ENCODE data around the gene DRC3.
"Not testable (repeated sequence)": the region's sequence is repeated elsewhere in the genome, so short reads cannot be mapped to it uniquely, and the experiment has no call there.

Gene DRC3

DNA sequence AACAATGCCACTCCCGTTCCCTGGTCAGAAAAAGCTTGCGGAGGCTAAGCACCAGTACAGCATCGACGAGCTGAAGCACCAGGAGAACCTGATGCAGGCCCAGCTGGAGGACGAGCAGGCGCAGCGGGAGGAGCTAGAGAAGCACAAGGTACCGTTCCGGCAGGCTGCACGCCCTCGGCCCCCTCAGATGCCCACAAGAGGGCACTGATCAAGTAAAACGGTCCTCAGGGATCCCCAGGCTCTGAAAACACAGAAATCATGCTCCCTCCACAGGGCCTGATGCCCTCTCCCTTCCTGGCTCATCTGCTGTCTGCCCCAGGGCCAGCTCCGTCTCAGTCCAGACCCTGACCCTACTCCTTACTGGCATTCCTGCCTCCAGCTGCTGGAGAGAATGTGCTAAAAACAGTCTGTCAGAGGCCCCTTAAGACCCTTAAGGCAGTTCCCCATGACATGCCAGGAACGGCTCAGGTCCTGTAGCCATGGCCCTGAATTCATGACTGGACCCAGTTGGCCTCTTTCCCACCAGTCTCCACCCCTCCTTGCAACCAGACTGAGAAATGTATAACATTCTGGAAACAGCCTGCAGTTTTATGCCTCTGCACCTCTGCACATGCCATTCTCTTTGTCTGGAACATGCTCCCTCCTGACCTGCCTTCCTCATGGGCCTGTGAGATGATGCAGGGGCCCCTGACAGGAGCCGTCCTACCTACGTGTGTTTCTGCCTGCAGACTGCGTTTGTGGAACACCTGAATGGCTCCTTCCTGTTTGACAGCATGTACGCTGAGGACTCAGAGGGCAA lies 21.8 kb downstream of the DRC3 start:
- no peak for DNase-seq

DNA sequence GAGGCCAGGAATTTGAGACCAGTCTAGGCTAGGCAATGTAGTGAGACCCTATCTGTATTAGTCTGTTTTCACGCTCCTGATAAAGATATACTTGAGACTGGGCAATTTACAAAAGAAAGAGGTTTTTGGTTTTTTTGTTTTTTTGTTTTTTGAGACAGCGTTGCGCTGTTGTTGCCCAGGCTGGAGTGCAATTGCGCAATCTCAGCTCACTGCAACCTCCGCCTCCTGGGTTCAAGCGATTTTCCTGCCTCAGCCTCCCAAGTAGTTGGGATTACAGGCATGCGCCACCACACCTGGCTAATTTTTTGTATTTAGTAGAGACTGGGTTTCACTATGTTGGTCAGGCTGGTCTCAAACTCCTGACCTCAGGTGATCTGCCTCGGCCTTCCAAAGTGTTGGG lies 23.2 kb downstream of the DRC3 start:
- DNase-seq = not testable (repeated sequence)

DNA sequence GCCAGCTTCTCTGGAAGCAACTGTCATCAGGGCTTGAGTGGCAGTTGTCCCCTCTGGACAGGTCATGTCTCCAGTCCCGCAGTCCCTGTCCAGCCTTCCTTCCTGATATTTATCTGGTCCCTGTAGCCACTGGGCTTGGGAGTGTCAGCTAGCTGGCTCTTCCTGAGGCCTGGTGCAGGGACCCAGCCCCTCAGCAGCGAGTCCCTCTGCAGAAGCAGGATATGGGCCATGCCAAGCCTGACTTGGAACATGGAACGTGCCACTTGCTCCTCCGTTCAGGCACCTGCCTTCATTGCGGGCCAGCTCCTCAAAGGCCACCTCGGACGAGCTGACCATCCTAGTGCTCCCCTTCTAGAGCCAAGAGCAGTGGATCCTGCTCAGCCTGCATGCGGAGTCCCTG lies 26.3 kb downstream of the DRC3 start:
- DNase-seq = no peak

GRCh38 chr17:17999364-18000029 lies 26.8 kb downstream of the DRC3 start:
- no peak for DNase-seq

DNA sequence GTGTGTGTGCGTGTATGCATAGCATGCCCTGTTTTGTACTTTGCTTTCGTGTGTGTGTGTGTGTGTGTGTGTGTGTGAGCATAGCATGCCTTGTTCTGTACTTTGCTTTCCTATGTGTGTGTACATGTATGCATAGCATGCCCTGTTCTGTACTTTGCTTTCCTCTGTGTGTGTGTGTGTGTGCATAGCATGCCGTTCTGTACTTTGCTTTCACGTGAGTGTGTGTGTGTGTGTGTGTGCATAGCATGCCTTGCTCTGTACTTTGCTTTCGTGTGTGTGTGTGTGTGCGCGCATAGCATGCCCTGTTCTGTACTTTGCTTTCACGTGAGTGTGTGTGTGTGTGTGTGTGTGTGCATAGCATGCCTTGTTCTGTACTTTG lies 27.4 kb downstream of the DRC3 start:
- no peak for DNase-seq

GRCh38 chr17:18002171-18002570 lies 29.5 kb downstream of the DRC3 start:
- DNase-seq = no peak

- no peak for DNase-seq
Observed at GRCh38 chr17:18004345-18004744, 31.7 kb downstream of the DRC3 start.

DNA sequence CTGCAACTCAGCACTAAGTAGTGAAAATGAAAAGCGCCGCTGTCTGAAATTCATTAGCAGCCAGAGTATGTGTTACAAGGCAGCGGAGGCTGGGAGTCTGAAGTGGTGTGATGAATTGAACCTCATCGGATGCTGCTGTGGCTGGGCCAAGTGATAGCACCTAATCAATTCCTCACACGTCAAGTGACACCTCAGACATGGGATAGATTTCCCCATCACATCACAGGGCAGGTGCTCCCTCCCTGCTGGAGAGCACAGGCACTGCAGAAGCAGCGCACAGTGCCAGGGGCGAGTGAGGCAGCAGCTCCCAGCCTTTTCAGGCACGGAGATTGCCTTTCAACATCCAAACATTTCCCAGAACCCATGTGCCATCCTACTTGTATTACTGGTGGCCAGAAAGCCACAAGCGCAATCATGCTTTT lies 32.2 kb downstream of the DRC3 start:
- DNase-seq = no peak

DNA sequence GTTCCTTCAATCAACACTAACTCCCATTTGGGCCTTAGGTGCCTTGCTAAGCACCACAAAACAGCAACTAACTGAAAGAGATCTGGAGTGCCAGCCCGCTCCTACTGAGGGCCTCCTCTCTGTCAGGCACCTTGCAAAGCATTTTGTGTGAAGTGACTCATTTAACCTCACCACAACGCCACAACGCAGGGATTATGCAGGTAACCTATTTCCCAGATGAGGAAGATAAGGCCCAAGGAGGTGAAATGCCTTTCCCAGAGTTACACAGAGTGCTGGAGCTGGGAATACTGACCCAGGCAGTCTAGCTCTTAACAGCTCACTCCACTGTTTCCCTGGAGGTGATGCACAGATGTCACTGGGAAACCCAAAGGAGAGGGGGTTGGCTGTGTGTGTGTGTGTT lies 32.8 kb downstream of the DRC3 start:
- DNase-seq = no peak

DNA sequence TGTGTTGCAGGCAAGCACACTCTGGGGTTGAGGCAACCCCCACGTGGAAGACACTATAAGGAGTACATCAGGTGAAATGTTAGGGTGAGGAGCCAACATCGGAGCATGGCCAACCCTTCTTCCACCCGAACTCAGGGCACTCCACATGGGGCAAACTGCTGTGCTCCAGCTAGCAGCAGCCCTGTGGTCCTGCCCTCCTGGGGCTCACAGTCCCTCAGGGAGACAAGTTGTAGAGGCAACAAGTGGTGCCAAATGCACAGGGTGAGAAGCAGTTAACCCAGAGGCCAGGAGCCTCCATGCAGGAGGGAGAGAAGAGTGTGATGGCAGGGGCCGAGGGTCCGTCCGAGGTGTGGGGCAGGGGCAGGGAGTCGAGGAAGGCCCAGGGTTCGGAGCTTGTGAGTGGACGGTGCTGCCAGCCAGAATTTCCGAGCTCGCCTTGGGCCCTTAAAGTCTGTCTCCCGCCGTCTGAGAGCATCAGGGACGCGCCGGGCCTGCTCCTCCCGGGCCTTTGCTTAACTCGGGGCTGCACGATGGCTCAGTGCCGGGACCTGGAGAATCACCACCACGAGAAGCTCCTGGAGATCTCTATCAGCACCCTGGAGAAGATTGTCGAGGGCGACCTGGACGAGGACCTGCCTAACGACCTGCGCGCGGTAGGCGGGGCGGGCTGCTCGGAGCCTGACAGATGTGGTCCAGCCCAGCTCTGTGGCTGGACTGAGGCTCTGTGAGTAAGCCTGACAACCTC lies 34.0 kb downstream of the DRC3 start:
- DNase-seq = no peak

DNA sequence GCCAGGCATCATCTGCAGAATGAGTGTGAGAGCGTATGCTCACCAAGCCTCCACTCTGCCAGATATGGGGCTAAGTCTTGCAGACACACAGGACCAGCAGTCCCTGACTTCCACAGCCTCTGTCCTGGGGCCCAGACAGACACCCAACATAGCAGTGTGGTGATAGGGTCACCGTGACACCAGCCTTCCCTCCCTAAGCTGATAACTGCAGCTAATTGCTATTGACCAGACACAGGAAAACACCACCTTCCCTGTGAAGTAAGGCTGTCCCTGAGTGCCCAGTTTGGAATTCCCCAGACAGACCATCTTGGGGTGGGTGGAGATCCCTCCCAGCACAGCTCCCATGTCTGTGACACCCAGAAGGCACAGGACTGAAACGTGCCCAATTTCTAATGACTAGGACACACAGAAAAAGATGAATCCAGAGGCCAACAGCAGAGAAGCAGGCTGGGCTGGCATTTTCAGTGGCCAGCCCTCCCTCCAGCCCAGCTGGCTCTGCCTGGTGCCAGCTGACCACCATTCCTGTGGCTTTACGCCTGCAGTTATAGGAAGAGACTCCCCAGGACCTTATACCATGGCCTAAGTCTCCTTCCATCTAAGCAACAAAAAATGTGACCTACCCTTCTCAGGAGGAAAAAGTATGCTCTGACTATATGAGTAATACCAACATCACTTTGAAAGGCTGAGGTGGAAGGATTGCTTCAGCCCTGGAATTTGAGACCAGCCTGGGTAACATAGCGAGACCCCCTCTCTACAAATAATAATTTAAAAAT lies 36.0 kb downstream of the DRC3 start:
- DNase-seq = no peak

DNA sequence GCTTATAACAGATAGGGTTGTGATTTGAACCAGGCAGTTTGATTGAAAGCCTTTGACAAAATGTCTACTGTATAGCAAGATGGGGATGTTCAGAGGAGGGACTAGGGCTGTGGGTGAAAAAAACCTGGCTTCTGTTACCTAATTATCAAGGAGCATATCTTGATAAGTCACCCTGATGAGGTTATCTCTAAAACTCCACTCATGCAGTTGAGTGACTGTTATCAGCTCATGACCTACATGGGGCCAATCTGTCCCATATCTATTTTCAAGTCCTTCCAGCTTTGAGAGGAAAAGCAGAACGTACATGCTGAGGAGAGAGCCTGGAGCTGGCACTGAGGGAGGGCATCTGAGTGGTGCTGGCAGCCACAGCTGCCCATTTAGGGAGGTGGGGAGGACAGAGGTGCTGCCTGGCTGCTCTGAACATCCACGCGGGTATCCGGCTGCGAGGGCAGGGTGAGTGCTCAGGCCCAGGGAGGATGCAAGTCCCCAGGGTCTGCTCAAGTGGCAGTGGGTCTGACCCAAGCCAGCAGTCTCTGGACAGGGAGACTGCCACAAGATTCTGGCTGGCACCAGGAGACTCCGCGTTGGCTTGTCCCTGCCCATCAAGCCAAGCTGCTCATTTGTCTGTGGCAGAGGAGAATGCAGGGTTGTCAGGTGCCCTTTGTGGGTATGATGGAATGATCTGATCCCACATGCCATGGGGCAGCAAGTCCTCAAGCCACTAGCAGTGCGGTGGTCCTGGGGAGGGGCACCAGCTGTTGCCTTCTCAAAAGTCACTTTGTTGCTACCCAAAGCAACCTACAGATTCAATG lies 37.2 kb downstream of the DRC3 start:
- DNase-seq = no peak

- DNase-seq = no peak
Observed at GRCh38 chr17:18011286-18011685, 38.6 kb downstream of the DRC3 start.

DNA sequence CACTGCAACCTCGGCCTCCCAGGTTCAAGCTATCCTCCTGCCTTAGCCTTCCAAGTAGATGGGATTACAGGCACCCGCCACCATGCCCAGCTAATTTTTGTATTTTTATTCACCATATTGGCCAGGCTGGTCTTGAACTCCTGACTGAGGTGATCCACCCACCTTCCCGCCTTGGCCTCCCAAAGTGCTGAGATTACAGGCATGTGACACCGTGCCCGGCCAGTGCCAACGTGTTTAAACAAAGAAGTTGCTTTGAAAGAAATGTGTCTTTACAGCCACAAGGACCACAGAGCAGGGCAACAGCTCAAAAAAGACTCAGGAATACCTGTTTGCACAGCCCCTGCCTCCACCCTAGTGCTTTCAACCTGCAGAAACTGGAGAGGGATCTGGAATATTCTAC lies 41.3 kb downstream of the DRC3 start:
- DNase-seq = no peak

GRCh38 chr17:18015593-18015992 lies 42.9 kb downstream of the DRC3 start:
- DNase-seq = no peak

DNA sequence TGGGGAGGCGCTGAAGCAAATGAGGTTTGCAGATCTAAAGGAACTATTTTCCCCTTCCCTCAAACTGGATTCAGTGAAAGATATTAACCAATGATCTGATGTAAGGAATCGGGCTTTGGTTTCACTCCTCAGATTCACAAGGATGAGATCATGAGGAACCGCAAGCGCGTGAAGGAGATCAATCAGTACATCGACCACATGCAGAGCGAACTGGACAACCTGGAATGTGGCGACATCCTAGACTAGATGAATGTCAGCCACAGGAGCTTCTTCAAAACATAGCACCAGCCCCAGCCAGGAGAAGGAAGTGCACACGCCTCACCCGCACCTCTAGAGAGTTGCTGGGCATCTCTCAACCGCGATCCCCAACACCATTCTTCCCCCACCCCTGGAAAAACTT lies 43.8 kb downstream of the DRC3 start:
- no peak for DNase-seq

DNA sequence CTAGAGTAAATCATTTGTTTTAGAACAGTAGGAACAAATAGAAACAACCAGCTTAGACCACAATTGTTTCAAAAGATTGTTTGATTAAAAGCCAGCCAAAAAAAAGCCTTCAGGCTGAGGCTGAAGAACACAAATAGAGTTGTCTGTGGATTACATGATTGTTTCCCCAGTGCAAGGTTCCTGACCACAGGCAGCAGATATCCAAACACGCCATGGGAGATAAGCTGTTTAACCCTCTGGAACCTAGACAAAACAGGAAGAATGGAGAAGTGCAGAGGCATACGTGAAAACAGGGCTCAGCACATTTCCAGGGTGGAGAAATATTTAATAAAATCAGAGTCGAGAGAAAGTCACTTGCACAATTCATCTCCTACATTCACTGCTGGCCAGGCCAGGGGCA lies 45.3 kb downstream of the DRC3 start:
- DNase-seq = no peak

- DNase-seq = no peak
Observed at GRCh38 chr17:18018411-18018921, 45.8 kb downstream of the DRC3 start.

- no peak for DNase-seq
Observed at GRCh38 chr17:18019838-18020154, 47.1 kb downstream of the DRC3 start.

DNA sequence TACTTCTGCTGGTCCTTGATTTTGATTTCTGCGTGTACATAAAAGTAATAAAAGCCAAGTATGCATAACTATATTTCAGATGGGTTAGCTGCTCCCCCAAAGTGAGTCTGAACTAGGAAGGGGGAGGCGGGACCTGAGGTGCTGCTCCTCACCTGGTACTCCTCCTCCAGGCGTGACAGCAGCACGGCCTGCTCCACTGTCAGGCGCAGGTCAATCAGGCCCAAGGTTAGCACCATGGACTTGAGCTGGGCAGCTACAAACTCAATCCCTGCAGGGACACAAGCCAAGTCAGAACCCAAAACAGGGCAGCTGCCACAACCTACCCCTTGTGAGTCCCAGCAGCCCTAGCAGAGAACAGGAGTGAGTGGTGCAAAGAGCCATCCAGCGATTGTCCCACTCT lies 48.3 kb downstream of the DRC3 start:
- DNase-seq = no peak

- DNase-seq = no peak
Observed at GRCh38 chr17:18021372-18021771, 48.7 kb downstream of the DRC3 start.

Measured in effector CD4-positive, alpha-beta T cell (primary cell).